ENCODE measurements around the gene SMG5.

Gene SMG5

DNA sequence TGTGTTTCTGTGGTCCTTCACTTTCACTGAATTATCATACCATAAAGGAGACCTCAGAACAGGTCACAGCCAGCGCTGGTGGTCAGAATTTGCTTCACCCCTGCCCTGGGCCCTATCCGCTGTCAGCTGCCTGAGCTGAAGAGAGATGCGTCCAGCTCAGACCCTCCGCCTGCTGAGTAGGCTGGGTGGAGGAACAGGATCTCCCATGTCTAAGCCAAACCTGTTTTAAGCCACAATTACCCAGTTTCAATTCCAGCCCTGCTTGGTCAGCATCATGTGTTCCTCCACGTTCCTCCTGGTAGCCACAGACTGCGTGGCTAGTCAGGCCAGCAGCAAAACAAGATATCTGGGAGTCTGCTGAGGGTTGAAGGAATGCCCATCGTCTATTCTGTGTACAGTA lies 54.1 kb downstream of the SMG5 start:
- no peaks in the 10 kb centered on the region for H3K4me1 ChIP-seq
- intact Hi-C loops (cut with DNase I; ENCODE audit: low total_unique reads): loop anchor here (5.0 kb wide), 1 partner anchor 81 kb away; no protein-coding TSS in a partner anchor
- H3K27ac ChIP-seq: no peak overlapping the region
- DNase-seq: no peak
- no peaks in the 10 kb centered on the region for H3K27me3 ChIP-seq
- H3K9me3 ChIP-seq: no peaks in the 10 kb centered on the region
- H3K4me3 ChIP-seq: no peak overlapping the region
- TF ChIP-seq, protein P1, sequence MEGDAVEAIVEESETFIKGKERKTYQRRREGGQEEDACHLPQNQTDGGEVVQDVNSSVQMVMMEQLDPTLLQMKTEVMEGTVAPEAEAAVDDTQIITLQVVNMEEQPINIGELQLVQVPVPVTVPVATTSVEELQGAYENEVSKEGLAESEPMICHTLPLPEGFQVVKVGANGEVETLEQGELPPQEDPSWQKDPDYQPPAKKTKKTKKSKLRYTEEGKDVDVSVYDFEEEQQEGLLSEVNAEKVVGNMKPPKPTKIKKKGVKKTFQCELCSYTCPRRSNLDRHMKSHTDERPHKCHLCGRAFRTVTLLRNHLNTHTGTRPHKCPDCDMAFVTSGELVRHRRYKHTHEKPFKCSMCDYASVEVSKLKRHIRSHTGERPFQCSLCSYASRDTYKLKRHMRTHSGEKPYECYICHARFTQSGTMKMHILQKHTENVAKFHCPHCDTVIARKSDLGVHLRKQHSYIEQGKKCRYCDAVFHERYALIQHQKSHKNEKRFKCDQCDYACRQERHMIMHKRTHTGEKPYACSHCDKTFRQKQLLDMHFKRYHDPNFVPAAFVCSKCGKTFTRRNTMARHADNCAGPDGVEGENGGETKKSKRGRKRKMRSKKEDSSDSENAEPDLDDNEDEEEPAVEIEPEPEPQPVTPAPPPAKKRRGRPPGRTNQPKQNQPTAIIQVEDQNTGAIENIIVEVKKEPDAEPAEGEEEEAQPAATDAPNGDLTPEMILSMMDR (IDR thresholded peaks at IDR 0.05): no peak
- peaks cover 21 to 70% (median 30%) of the 10 kb centered on the region in 3 donors for H3K36me3 ChIP-seq

DNA sequence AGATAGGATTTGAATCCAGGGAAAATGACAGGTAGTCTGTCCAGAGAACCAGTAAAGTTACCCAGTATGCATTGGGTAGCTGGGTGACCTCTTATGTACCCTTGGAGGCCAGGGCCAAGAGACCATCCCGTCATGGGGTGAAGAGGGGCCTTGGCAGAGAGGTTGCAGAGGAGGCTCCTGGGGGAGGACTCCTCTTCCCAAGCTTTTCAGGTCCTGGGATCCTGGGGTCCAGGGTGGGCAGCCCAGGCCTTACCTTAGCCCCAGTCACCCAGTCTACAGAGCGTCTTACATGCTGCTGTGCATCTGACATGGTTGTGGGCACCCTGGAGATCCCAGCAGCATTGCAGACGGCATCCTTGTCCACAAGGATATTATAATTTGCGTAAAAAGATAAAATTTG lies 55.8 kb downstream of the SMG5 start:
- intact Hi-C loops (cut with DNase I; ENCODE audit: low total_unique reads): loop anchor here (5.0 kb wide), 1 partner anchor 79 kb away; no protein-coding TSS in a partner anchor
- Histone ChIP-seq H3K27me3 (no peaks in the 10 kb centered on the region), H3K4me1 (no peaks in the 10 kb centered on the region), H3K4me3 (no peak overlapping the region), H3K36me3 (peaks cover 33 to 78% (median 38%) of the 10 kb centered on the region in 3 donors), H3K27ac (no peak overlapping the region), H3K9me3 (no peaks in the 10 kb centered on the region)
- TF ChIP-seq, protein P1 (IDR thresholded peaks at IDR 0.05): no peak
- DNase-seq: no peak

DNA sequence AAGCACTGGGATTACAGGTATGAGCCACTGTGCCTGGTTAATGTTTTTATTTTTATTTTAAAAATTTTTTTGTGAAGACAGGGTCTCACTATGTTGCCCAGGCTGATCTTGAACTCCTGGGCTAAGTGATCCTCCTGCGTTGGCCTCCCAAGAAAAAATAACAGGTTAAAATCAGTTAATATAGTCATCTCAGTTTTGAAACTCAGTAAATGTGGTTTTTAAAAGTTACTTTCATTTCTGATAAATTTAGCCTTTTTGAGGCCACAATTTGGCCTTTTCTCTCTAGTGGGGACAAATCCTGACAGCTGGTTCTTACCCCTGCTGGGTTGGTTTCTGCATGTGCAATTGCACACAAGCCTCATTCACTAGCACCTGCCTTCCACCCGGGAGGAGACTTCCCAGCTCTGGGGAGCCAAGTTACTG lies 56.5 kb downstream of the SMG5 start:
- Histone ChIP-seq H3K4me1 (no peaks in the 10 kb centered on the region), H3K36me3 (peaks cover 37 to 78% (median 43%) of the 10 kb centered on the region in 3 donors), H3K27me3 (no peaks in the 10 kb centered on the region), H3K27ac (no peak overlapping the region), H3K9me3 (no peaks in the 10 kb centered on the region), H3K4me3 (no peak overlapping the region)
- TF ChIP-seq, protein P1 (IDR thresholded peaks at IDR 0.05): no peak
- intact Hi-C loops (cut with DNase I; ENCODE audit: low total_unique reads): loop anchor here (5.0 kb wide), 1 partner anchor 79 kb away; no protein-coding TSS in a partner anchor
- no peak for DNase-seq

GRCh38 chr1:156225677-156226014 lies 57.0 kb downstream of the SMG5 start:
- Histone ChIP-seq H3K4me1 (no peaks in the 10 kb centered on the region), H3K27me3 (no peaks in the 10 kb centered on the region), H3K9me3 (no peaks in the 10 kb centered on the region), H3K36me3 (peaks cover 42 to 83% (median 48%) of the 10 kb centered on the region in 3 donors), H3K4me3 (no peak overlapping the region), H3K27ac (no peak overlapping the region)
- TF ChIP-seq, protein P1 (IDR thresholded peaks at IDR 0.05): no peak
- intact Hi-C loops (cut with DNase I; ENCODE audit: low total_unique reads): loop anchor here (1.0 to 5.0 kb wide), 2 partner anchors 78 to 135 kb away; no protein-coding TSS in a partner anchor
- DNase-seq: no peak

DNA sequence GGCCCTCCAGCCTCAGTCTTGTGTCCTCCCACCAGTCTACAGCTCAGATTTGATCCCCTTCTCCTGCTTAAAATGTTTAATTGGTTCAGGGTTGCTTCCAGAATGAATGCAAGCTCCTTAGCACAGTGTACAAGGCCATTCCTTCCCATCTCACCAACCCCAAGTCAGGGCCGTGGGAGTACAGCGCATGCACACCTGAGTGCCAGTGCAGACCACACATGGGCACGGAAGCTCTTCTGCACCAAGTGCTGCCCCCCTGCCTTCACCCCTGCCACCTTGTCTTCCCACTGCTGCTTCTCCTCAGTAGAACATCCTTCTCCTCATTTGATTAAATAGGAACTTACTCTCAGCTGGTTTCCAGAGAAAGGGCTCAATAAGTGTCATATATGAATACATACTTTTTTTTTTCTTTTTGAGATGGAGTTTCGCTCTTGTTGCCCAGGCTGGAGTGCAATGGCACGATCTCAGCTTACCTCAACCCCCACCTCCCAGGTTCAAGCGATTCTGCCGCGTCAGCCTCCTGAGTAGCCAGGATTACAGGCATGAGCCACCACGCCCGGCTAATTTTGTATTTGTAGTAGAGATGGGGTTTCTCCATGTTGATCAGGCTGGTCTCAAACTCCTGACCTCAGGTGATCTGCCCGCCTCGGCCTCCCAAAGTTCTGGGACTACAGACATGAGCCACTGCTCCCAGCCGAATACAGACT lies 60.5 kb downstream of the SMG5 start:
- TF ChIP-seq, protein P1 (IDR thresholded peaks at IDR 0.05): no peak
- intact Hi-C loops (cut with DNase I; ENCODE audit: low total_unique reads): no loop called here
- Histone ChIP-seq H3K4me3 (no peak overlapping the region), H3K9me3 (no peaks in the 10 kb centered on the region), H3K27me3 (no peaks in the 10 kb centered on the region), H3K36me3 (peaks cover 36 to 66% (median 50%) of the 10 kb centered on the region in 3 donors), H3K4me1 (peaks cover 0 to 14% (median 9%) of the 10 kb centered on the region in 4 donors), H3K27ac (no peak overlapping the region)
- DNase-seq: no peak

Data from tibial artery (tissue), 4 donors.